ENCODE data around the gene UBE2O.

The UBE2O gene

GRCh38 chr17:76479515-76480060 is 26.6 kb upstream of the UBE2O start:
- peaks cover 77 to 89% (median 82%) of the 10 kb centered on the region in 10 experiments for H3K4me1 ChIP-seq

DNA sequence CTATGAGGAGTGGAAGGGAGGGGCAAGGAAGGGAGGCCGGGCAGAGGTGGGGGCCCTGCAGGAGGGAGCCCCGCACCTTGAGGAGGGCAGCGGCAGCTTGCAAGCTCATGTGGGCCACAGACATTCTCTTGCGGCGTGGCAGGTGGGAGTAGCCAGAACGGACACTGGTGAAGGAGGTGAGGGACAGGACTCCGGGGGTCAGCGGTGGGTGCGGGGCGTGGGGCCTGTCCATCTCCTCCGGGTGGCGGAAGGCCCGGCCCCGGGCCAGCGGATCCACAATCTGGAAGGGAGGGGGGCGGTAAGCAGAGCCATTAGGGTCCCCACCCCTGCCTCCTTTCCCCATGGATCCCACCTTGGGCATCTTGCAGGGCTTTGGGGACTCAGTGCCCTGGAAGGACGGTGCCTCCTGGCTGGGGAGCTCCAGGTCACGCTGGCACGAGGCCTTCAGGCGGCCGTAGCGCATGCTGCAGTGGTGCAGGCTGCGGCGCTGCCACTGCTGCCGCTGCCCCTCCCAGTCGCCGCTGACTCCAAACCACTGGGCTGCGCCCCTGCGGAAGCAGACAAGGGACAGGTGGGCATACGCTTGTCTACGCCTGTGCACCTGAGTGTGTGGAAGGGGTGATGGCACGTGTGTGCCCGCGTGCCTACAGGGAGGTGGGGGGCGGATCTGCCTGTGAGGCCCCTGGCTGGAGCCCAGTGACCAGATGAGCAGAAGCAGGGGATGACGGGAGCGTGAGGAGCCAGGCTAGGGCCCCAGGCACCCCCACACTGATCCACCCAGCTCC is 26.0 kb upstream of the UBE2O start:
- Histone ChIP-seq H3K27ac (peak overlapping the region in 10 of 11 experiments; percentile 37 to 97 (median 91); a peak in 19 of 22 replicates), H3K9ac (peak overlapping the region; percentile 19 to 67 (median 60); a peak in 18 of 22 replicates), H4K20me1 (peaks cover 0 to under 1% (median 0%) of the 10 kb centered on the region in 11 experiments; a peak in 2 of 22 replicates), H3K9me3 (replicated peaks in 1 of 11) (no peaks in the 10 kb centered on the region), H3K4me3 (peak overlapping the region in 2 of 10 experiments; percentile 29 to 34; a peak in 1 of 20 replicates), H3K4me1 (peaks cover 70 to 87% (median 76%) of the 10 kb centered on the region in 10 experiments), H3K36me3 (peaks cover 25 to 78% (median 53%) of the 10 kb centered on the region in 11 experiments), H3K27me3 (no peaks in the 10 kb centered on the region), H3K4me2 (peak overlapping the region; percentile 74 to 97 (median 90))
- TF ChIP-seq Cebpa-rat (IDR thresholded peaks at IDR 0.05) = no peak

More at GRCh38 chr17:76479515-76480060, 26.6 kb upstream of the UBE2O start:
- TF ChIP-seq Cebpa-rat (IDR thresholded peaks at IDR 0.05) = no peak
- Histone ChIP-seq H3K27ac (peak overlapping the region in 10 of 11 experiments; percentile 37 to 97 (median 91); a peak in 19 of 22 replicates), H3K9me3 (replicated peaks in 1 of 11) (no peaks in the 10 kb centered on the region), H3K36me3 (peaks cover 18 to 77% (median 53%) of the 10 kb centered on the region in 11 experiments), H3K4me2 (peak overlapping the region; percentile 74 to 97 (median 90)), H3K9ac (peak overlapping the region; percentile 19 to 67 (median 60); a peak in 18 of 22 replicates), H3K4me3 (peak overlapping the region in 2 of 10 experiments; percentile 29 to 34; a peak in 1 of 20 replicates), H4K20me1 (no peaks in the 10 kb centered on the region; a peak in 1 of 22 replicates), H3K27me3 (no peaks in the 10 kb centered on the region)

DNA sequence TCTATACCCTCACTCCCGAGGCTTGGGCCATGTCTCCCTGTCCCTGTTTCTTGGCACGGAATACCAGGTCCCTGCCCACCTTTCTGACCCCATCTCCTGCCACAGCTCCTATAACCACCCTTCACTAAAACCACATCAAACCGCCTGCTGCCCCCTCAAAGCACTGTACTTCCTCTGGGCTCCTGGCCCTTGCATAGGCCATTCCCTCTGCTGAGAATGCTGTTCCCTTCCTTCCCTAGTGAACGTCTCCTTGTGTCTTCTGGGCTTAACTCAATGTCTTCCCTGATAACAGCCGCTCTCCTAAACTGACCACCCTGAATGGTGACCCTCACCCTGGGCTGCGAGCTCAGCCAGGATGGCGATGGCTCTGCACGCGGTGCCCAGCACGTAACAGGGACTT is 25.1 kb upstream of the UBE2O start:
- Histone ChIP-seq H3K36me3 (peaks cover 33 to 78% (median 59%) of the 10 kb centered on the region in 11 experiments), H3K4me3 (peak overlapping the region in 1 of 10 experiments; percentile 47; a peak in 2 of 20 replicates), H3K27ac (peak overlapping the region in 10 of 11 experiments; percentile 0 to 97 (median 52); a peak in 13 of 22 replicates), H4K20me1 (peaks cover 0 to 9% (median 0%) of the 10 kb centered on the region in 11 experiments; a peak in 2 of 22 replicates), H3K27me3 (no peaks in the 10 kb centered on the region), H3K9me3 (replicated peaks in 1 of 11) (no peaks in the 10 kb centered on the region), H3K9ac (peak overlapping the region in 10 of 11 experiments; percentile 14 to 66 (median 44); a peak in 13 of 22 replicates), H3K4me1 (peaks cover 62 to 79% (median 67%) of the 10 kb centered on the region in 10 experiments), H3K4me2 (peak overlapping the region; percentile 57 to 97 (median 90); a peak in 21 of 22 replicates)
- no peak for TF ChIP-seq Cebpa-rat (IDR thresholded peaks at IDR 0.05)

DNA sequence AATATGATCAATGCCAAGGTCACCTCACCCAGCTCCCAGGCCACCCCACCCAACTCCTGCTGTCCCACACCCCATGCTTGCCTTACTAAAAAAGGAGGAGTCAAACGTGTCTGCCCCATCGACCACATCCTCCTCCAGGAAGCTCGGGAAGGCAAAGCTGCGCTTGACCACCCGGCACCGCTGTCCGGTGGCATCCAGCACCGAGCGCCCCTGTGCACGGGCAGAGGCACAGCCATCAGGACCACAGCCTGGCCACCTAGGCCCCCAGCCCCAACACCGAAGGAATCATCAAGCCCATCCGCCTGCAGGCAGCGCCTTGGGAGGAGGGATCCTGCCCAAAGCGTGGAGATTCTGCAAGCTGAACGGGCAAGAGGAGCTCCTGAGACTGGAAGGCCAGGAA is 24.6 kb upstream of the UBE2O start:
- peak overlapping the region; percentile 14 to 54 (median 44); a peak in 16 of 22 replicates for H3K9ac ChIP-seq

GRCh38 chr17:76476736-76477135 is 23.8 kb upstream of the UBE2O start:
- Histone ChIP-seq H3K27me3 (no peaks in the 10 kb centered on the region), H3K4me3 (no peak overlapping the region), H3K9ac (peak overlapping the region in 7 of 11 experiments; percentile 9 to 54 (median 44); a peak in 9 of 22 replicates), H3K36me3 (peaks cover 47 to 89% (median 72%) of the 10 kb centered on the region in 11 experiments), H3K4me2 (peak overlapping the region in 10 of 11 experiments; percentile 69 to 97 (median 90); a peak in 17 of 22 replicates), H3K27ac (peak overlapping the region in 8 of 11 experiments; percentile 36 to 97 (median 60); a peak in 13 of 22 replicates), H4K20me1 (peaks cover 0 to 22% (median 0%) of the 10 kb centered on the region in 11 experiments; a peak in 5 of 22 replicates), H3K4me1 (peaks cover 49 to 65% (median 54%) of the 10 kb centered on the region in 10 experiments), H3K9me3 (replicated peaks in 1 of 11) (no peaks in the 10 kb centered on the region)
- no peak for TF ChIP-seq Cebpa-rat (IDR thresholded peaks at IDR 0.05)

More for the DNA sequence above, 24.6 kb upstream of the UBE2O start:
- peak overlapping the region in 9 of 11 experiments; percentile 31 to 97 (median 60); a peak in 16 of 22 replicates for H3K27ac ChIP-seq
- H3K4me2 ChIP-seq = peak overlapping the region; percentile 57 to 97 (median 90)
- H3K9me3 ChIP-seq (replicated peaks in 1 of 11) = no peaks in the 10 kb centered on the region
- peaks cover 38 to 81% (median 64%) of the 10 kb centered on the region in 11 experiments for H3K36me3 ChIP-seq
- H3K4me3 ChIP-seq = peak overlapping the region in 3 of 10 experiments; percentile 12 to 47 (median 12); a peak in 3 of 20 replicates
- peaks cover 57 to 74% (median 62%) of the 10 kb centered on the region in 10 experiments for H3K4me1 ChIP-seq
- no peaks in the 10 kb centered on the region for H3K27me3 ChIP-seq
- no peak for TF ChIP-seq Cebpa-rat (IDR thresholded peaks at IDR 0.05)
- H4K20me1 ChIP-seq = peaks cover 0 to 14% (median 0%) of the 10 kb centered on the region in 11 experiments; a peak in 4 of 22 replicates

DNA sequence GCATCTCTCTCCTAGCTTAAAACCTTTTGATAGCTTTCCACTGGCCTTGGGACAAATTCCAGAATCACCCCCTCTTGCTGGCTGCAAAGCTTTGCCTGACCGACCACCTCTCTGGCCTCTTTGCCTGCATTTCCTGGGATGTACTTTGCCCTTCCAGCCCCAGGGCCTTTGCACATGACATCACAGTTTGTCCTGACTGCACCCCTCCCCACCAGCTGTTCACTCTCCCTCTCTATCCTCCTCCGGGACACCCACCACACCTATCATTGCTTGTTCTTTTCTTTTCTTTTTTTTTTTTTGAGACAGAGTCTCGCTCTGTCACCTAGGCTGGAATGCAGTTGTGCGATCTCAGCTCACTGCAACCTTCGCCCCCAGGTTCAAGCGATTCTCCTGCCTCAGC is 22.4 kb upstream of the UBE2O start:
- Histone ChIP-seq H3K9ac (no peak overlapping the region), H3K4me2 (no peak overlapping the region), H3K27ac (no peak overlapping the region), H3K4me1 (peaks cover 34 to 51% (median 39%) of the 10 kb centered on the region in 10 experiments), H3K27me3 (no peaks in the 10 kb centered on the region), H3K9me3 (replicated peaks in 1 of 11) (no peaks in the 10 kb centered on the region), H4K20me1 (peaks cover 0 to 35% (median 0%) of the 10 kb centered on the region in 11 experiments; a peak in 5 of 22 replicates), H3K36me3 (peaks cover 56 to 96% (median 86%) of the 10 kb centered on the region in 11 experiments), H3K4me3 (no peak overlapping the region)
- no peak for TF ChIP-seq Cebpa-rat (IDR thresholded peaks at IDR 0.05)

DNA sequence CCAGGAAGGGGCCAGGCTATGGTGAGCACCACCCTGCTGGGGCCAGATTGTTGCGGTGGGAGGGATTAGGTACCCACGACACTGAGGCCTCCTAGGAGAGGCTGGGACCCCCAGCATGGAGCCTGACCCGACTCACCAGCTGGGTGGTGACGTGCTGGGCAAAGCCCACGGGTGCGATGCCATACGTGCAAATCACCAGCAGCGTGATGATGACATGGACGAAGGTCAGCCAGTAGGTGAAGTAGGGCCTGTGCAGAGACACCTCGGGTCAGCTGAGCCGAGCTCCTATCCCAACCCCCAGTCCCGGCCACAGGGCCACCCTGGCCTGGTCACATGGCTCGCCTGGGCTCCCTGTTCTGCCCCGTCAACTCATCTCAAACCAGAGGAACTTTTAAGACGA is 21.9 kb upstream of the UBE2O start:
- no peak for TF ChIP-seq Cebpa-rat (IDR thresholded peaks at IDR 0.05)
- H3K27me3 ChIP-seq = no peaks in the 10 kb centered on the region
- H3K36me3 ChIP-seq = peaks cover 56 to 98% (median 91%) of the 10 kb centered on the region in 11 experiments
- peak overlapping the region in 2 of 11 experiments; percentile 16 to 20; a peak in 1 of 22 replicates for H3K27ac ChIP-seq
- H3K9me3 ChIP-seq (replicated peaks in 1 of 11) = no peaks in the 10 kb centered on the region
- peaks cover 31 to 47% (median 35%) of the 10 kb centered on the region in 10 experiments for H3K4me1 ChIP-seq
- no peak overlapping the region; a peak in 1 of 22 replicates for H3K9ac ChIP-seq
- no peak overlapping the region for H3K4me3 ChIP-seq
- H4K20me1 ChIP-seq = peaks cover 0 to 37% (median 0%) of the 10 kb centered on the region in 11 experiments; a peak in 5 of 22 replicates
- no peak overlapping the region for H3K4me2 ChIP-seq

GRCh38 chr17:76474238-76474637 is 21.3 kb upstream of the UBE2O start:
- peaks cover 0 to 38% (median 0%) of the 10 kb centered on the region in 11 experiments; a peak in 5 of 22 replicates for H4K20me1 ChIP-seq
- no peak overlapping the region for H3K4me3 ChIP-seq
- H3K27me3 ChIP-seq = no peaks in the 10 kb centered on the region
- peak overlapping the region in 2 of 11 experiments; percentile 19 to 34; a peak in 2 of 22 replicates for H3K9ac ChIP-seq
- peaks cover 25 to 46% (median 30%) of the 10 kb centered on the region in 10 experiments for H3K4me1 ChIP-seq
- peaks cover 57 to 100% (median 94%) of the 10 kb centered on the region in 11 experiments for H3K36me3 ChIP-seq
- H3K27ac ChIP-seq = peak overlapping the region in 2 of 11 experiments; percentile 9 to 16; a peak in 3 of 22 replicates
- H3K4me2 ChIP-seq = no peak overlapping the region
- no peaks in the 10 kb centered on the region for H3K9me3 ChIP-seq (replicated peaks in 1 of 11)
- no peak for TF ChIP-seq Cebpa-rat (IDR thresholded peaks at IDR 0.05)

Data from BLaER1 treated with 17β-estradiol and CSF1 and Interleukin-3, amounts not matched to agents 10 nM and 100 nM (cell line).